ENCODE results near the gene NRG3. TPM values are rescaled to one million over a fixed set of nuclear protein-coding genes. Genes with fewer than 3 reads are reported as not detected.

NRG3 gene
- total RNA-seq, 8 experiments from 2014 or later = 0.28 to 17.2 (median 13.6) TPM; not detected in 1

- in situ Hi-C loops (cut with MboI; ENCODE audit: low pct_unique_long_range_greater_than_20kb in 2 of 9, low sequenced_read_pairs in 9 of 9, unreplicated experiment in 9 of 9) = no loop called here
- no peak for ATAC-seq (replicated peaks in 6 of 8)
- 0 to 100% (median 79%) methylated on average over 1 to 2 of the region's 2 CpGs; no CpG with 5 or more reads in 1 of the 10 experiments for WGBS, 10 experiments
- Histone ChIP-seq H3K4me3 (no peak overlapping the region), H3K27ac (no peak overlapping the region), H3K4me1 (replicated peaks in 1 of 2) (peaks cover 9 to 27% of the 10 kb centered on the region in 2 donors)
These were observed 209.5 kb downstream of the NRG3 start for GRCh38 chr10:82084496-82084895.

- 0 to 100% (median 81%) methylated on average over 1 to 7 of the region's 7 CpGs; no CpG with 5 or more reads in 3 of the 10 experiments for WGBS, 10 experiments
- Histone ChIP-seq H3K4me3 (no peak overlapping the region), H3K4me1 (replicated peaks in 1 of 2) (peaks cover 13 to 31% of the 10 kb centered on the region in 2 donors), H3K27ac (no peak overlapping the region)
- ATAC-seq (replicated peaks in 6 of 8) = no peak
- in situ Hi-C loops (cut with MboI; ENCODE audit: low pct_unique_long_range_greater_than_20kb in 2 of 9, low sequenced_read_pairs in 9 of 9, unreplicated experiment in 9 of 9) = no loop called here
These were observed 209.9 kb downstream of the NRG3 start for GRCh38 chr10:82084904-82085303.

- no peak overlapping the region for H3K4me3 ChIP-seq
- 0 to 40% (median 0%) methylated on average over 1 to 2 of the region's 2 CpGs; no CpG with 5 or more reads in 1 of the 10 experiments for whole genome bisulfite sequencing, 10 experiments
- in situ Hi-C loops (cut with MboI; ENCODE audit: low pct_unique_long_range_greater_than_20kb in 2 of 9, low sequenced_read_pairs in 9 of 9, unreplicated experiment in 9 of 9) = no loop called here
- H3K27ac ChIP-seq = no peak overlapping the region
- peaks cover 14 to 45% of the 10 kb centered on the region in 2 donors for H3K4me1 ChIP-seq (replicated peaks in 1 of 2)
- peak in 5 of 8 experiments; percentile 89 to 99 (median 97) for ATAC-seq (replicated peaks in 6 of 8)
These were observed 214.3 kb downstream of the NRG3 start for GRCh38 chr10:82089327-82089726.

GRCh38 chr10:82091413-82091812, 216.4 kb downstream of the NRG3 start:
- in situ Hi-C loops (cut with MboI; ENCODE audit: low pct_unique_long_range_greater_than_20kb in 2 of 9, low sequenced_read_pairs in 9 of 9, unreplicated experiment in 9 of 9) = no loop called here
- Histone ChIP-seq H3K4me1 (replicated peaks in 1 of 2) (peaks cover 14 to 45% of the 10 kb centered on the region in 2 donors), H3K4me3 (no peak overlapping the region), H3K27ac (no peak overlapping the region)
- no peak for ATAC-seq (replicated peaks in 6 of 8)
- 28 to 97% (median 61%) methylated on average over 1 to 4 of the region's 4 CpGs; no CpG with 5 or more reads in 2 of the 10 experiments for WGBS, 10 experiments

GRCh38 chr10:82092111-82092510, 217.1 kb downstream of the NRG3 start:
- in situ Hi-C loops (cut with MboI; ENCODE audit: low pct_unique_long_range_greater_than_20kb in 2 of 9, low sequenced_read_pairs in 9 of 9, unreplicated experiment in 9 of 9) = no loop called here
- Histone ChIP-seq H3K4me3 (no peak overlapping the region), H3K27ac (no peak overlapping the region), H3K4me1 (replicated peaks in 1 of 2) (peaks cover 14 to 40% of the 10 kb centered on the region in 2 donors)
- no peak for ATAC-seq (replicated peaks in 6 of 8)
- 11 to 67% (median 50%) methylated on average over 1 to 2 of the region's 2 CpGs; no CpG with 5 or more reads in 7 of the 10 experiments for WGBS, 10 experiments

- ATAC-seq (replicated peaks in 6 of 8) = no peak
- no peak overlapping the region for H3K27ac ChIP-seq
- no peaks in the 10 kb centered on the region for H3K4me1 ChIP-seq (replicated peaks in 1 of 2)
- WGBS, 10 experiments = 0 to 93% (median 50%) methylated on average over 2 of the region's 2 CpGs; no CpG with 5 or more reads in 1 of the 10 experiments
- no peak overlapping the region for H3K4me3 ChIP-seq
- in situ Hi-C loops (cut with MboI; ENCODE audit: low pct_unique_long_range_greater_than_20kb in 2 of 9, low sequenced_read_pairs in 9 of 9, unreplicated experiment in 9 of 9) = no loop called here
These were observed 249.7 kb downstream of the NRG3 start for GRCh38 chr10:82124713-82125112.

- H3K27ac ChIP-seq = no peak overlapping the region
- 0 to 100% (median 80%) methylated on average over 1 to 2 of the region's 2 CpGs; no CpG with 5 or more reads in 2 of the 10 experiments for WGBS, 10 experiments
These were observed 253.5 kb downstream of the NRG3 start for GRCh38 chr10:82128527-82128926.

GRCh38 chr10:82136103-82136502, 261.1 kb downstream of the NRG3 start:
- Histone ChIP-seq H3K4me1 (replicated peaks in 1 of 2) (no peaks in the 10 kb centered on the region), H3K27ac (no peak overlapping the region), H3K4me3 (no peak overlapping the region)
- peak in 1 of 8 experiments; percentile 52 for ATAC-seq (replicated peaks in 6 of 8)
- in situ Hi-C loops (cut with MboI; ENCODE audit: low pct_unique_long_range_greater_than_20kb in 2 of 9, low sequenced_read_pairs in 9 of 9, unreplicated experiment in 9 of 9) = no loop called here
- WGBS, 10 experiments = 0 to 60% (median 8%) methylated on average over 1 of the region's 1 CpG; no CpG with 5 or more reads in 6 of the 10 experiments

More at GRCh38 chr10:82128527-82128926, 253.5 kb downstream of the NRG3 start:
- no peak for ATAC-seq (replicated peaks in 6 of 8)
- in situ Hi-C loops (cut with MboI; ENCODE audit: low pct_unique_long_range_greater_than_20kb in 2 of 9, low sequenced_read_pairs in 9 of 9, unreplicated experiment in 9 of 9) = no loop called here
- H3K4me1 ChIP-seq (replicated peaks in 1 of 2) = no peaks in the 10 kb centered on the region
- H3K4me3 ChIP-seq = no peak overlapping the region

- Histone ChIP-seq H3K4me1 (replicated peaks in 1 of 2) (peaks cover 6 to 12% of the 10 kb centered on the region in 2 donors), H3K27ac (no peak overlapping the region), H3K4me3 (no peak overlapping the region)
- WGBS, 10 experiments = 0 to 80% (median 20%) methylated on average over 1 to 3 of the region's 3 CpGs; no CpG with 5 or more reads in 1 of the 10 experiments
- in situ Hi-C loops (cut with MboI; ENCODE audit: low pct_unique_long_range_greater_than_20kb in 2 of 9, low sequenced_read_pairs in 9 of 9, unreplicated experiment in 9 of 9) = no loop called here
- peak in 3 of 8 experiments; percentile 75 to 78 (median 76) for ATAC-seq (replicated peaks in 6 of 8)
These were observed 269.2 kb downstream of the NRG3 start for GRCh38 chr10:82144153-82144552.

- H3K27ac ChIP-seq = no peak overlapping the region
- ATAC-seq (replicated peaks in 6 of 8) = no peak
- in situ Hi-C loops (cut with MboI; ENCODE audit: low pct_unique_long_range_greater_than_20kb in 2 of 9, low sequenced_read_pairs in 9 of 9, unreplicated experiment in 9 of 9) = no loop called here
- WGBS, 10 experiments = 0 to 88% (median 17%) methylated on average over 1 of the region's 1 CpG; no CpG with 5 or more reads in 4 of the 10 experiments
- H3K4me1 ChIP-seq (replicated peaks in 1 of 2) = peaks cover 8 to 13% of the 10 kb centered on the region in 2 donors
- H3K4me3 ChIP-seq = no peak overlapping the region
These were observed 273.8 kb downstream of the NRG3 start for GRCh38 chr10:82148764-82149163.

GRCh38 chr10:82149674-82150073, 274.7 kb downstream of the NRG3 start:
- ATAC-seq (replicated peaks in 6 of 8) = peak in 7 of 8 experiments; percentile 47 to 91 (median 81)
- Histone ChIP-seq H3K4me3 (no peak overlapping the region), H3K27ac (no peak overlapping the region), H3K4me1 (replicated peaks in 1 of 2) (peaks cover 5 to 9% of the 10 kb centered on the region in 2 donors)
- in situ Hi-C loops (cut with MboI; ENCODE audit: low pct_unique_long_range_greater_than_20kb in 2 of 9, low sequenced_read_pairs in 9 of 9, unreplicated experiment in 9 of 9) = no loop called here
- 0 to 100% (median 69%) methylated on average over 1 to 4 of the region's 4 CpGs; no CpG with 5 or more reads in 3 of the 10 experiments for WGBS, 10 experiments

- WGBS, 10 experiments = 13 to 93% (median 73%) methylated on average over 2 to 6 of the region's 9 CpGs
- in situ Hi-C loops (cut with MboI; ENCODE audit: low pct_unique_long_range_greater_than_20kb in 2 of 9, low sequenced_read_pairs in 9 of 9, unreplicated experiment in 9 of 9) = no loop called here
- Histone ChIP-seq H3K27ac (no peak overlapping the region), H3K4me3 (no peak overlapping the region), H3K4me1 (replicated peaks in 1 of 2) (peaks cover 5 to 6% of the 10 kb centered on the region in 2 donors)
- peak in 6 of 8 experiments; percentile 25 to 65 (median 41) for ATAC-seq (replicated peaks in 6 of 8)
These were observed 275.3 kb downstream of the NRG3 start for GRCh38 chr10:82150123-82150900.

- no peaks in the 10 kb centered on the region for H3K4me1 ChIP-seq (replicated peaks in 1 of 2)
- WGBS, 10 experiments = 0 to 100% (median 93%) methylated on average over 1 of the region's 1 CpG; no CpG with 5 or more reads in 1 of the 10 experiments
- H3K27ac ChIP-seq = no peak overlapping the region
- ATAC-seq (replicated peaks in 6 of 8) = peak in 2 of 8 experiments; percentile 20 to 83
- in situ Hi-C loops (cut with MboI; ENCODE audit: low pct_unique_long_range_greater_than_20kb in 2 of 9, low sequenced_read_pairs in 9 of 9, unreplicated experiment in 9 of 9) = no loop called here
- H3K4me3 ChIP-seq = no peak overlapping the region
These were observed 285.3 kb downstream of the NRG3 start for GRCh38 chr10:82160307-82160706.

Measured in motor neuron (in vitro differentiated cells).